Head of caudate nucleus (tissue), 42 donors: ENCODE results near the gene USF3.

Source experiments
- DNase-seq, 42 donors: peaks; one replicate each; pipeline versions ENCODE4 v3.0.0 to v3.0.0-alpha.2; 2020 to 2021; ENCODE audit warnings: mixed read lengths in 7 of 42
- intact Hi-C: fragments of 100-400 bp; cut with DNase I; formaldehyde crosslinking; loops from one replicate; pipeline ENCODE4 v1.15.0; 2022

Gene USF3

DNA sequence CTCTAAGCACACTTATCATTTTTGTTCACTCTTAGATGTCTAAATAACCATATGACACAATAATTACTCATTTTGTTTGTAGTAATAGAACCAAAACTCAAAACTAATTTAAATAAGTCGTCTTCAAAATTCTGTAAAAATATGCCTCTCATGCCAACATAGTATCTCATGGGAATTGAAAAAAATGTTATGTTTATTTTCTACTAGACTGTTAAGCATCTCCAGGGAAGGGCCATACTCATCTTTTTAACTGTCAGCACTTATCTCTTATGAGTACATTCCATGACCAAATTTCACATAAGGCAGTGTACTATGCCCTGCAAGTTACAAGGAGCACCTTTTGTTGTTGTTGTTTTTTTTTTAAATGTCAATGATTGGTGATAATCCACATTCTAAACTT is 18.3 kb upstream of the USF3 start:
- no peak for DNase-seq
- intact Hi-C loops, result no loop called here

DNA sequence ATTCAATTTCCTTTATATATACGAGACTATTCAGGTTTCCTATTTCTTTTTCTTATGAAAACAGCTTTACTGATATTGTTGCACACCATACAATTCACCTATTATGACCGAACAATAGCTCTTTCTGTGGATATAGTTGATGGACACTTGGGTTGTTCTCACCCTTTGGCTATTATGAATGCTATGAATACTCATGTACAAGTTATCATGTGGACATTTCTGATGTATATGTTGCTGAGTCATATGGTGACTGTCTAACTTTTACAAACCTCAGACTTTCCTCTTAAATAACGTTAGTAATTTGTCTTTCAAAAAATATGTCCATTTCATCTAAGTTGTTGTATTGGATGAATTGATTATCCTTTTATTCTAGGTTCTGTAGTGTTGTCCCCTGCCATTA is 15.7 kb upstream of the USF3 start:
- intact Hi-C loops, result no loop called here
- DNase-seq, result no peak

- no peak for DNase-seq
- intact Hi-C loops, result no loop called here
Measured at GRCh38 chr3:113707835-113708234, 11.4 kb upstream of the USF3 start.

DNA sequence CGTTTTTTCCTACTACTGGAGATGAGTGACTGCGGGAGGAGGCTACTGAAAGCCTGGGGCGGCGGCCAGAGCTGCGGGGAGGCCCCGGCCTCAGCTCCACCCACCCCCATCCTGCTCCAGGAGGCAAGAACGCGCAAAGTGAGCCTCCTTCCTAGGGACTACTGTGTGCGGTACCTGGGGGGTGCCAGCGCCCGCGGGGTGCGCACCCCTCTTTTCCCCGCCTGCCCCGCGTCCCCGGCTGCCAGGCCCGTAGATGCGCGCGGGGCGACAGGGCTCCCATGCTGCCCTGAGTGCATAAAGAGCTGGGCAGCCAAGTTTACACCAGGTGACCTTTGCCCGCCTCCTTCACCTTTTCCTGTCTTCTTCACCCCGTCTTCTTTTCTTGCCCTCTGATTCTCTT is 2.5 kb upstream of the USF3 start:
- intact Hi-C loops, result no loop called here
- peak in 6 of 42 donors; percentile 3 to 24 (median 13) for DNase-seq

- intact Hi-C loops, result no loop called here
- DNase-seq, result no peak
Measured at GRCh38 chr3:113698213-113698742, 1.8 kb upstream of the USF3 start.

GRCh38 chr3:113697500-113698090 is 1.2 kb upstream of the USF3 start:
- DNase-seq, result peak in 1 of 42 donors; percentile 6
- intact Hi-C loops, result loop anchor here (2.0 kb wide), 1 partner anchor 49 kb away; the partner anchor contains the start of genes ATP6V1A and NAA50

DNA sequence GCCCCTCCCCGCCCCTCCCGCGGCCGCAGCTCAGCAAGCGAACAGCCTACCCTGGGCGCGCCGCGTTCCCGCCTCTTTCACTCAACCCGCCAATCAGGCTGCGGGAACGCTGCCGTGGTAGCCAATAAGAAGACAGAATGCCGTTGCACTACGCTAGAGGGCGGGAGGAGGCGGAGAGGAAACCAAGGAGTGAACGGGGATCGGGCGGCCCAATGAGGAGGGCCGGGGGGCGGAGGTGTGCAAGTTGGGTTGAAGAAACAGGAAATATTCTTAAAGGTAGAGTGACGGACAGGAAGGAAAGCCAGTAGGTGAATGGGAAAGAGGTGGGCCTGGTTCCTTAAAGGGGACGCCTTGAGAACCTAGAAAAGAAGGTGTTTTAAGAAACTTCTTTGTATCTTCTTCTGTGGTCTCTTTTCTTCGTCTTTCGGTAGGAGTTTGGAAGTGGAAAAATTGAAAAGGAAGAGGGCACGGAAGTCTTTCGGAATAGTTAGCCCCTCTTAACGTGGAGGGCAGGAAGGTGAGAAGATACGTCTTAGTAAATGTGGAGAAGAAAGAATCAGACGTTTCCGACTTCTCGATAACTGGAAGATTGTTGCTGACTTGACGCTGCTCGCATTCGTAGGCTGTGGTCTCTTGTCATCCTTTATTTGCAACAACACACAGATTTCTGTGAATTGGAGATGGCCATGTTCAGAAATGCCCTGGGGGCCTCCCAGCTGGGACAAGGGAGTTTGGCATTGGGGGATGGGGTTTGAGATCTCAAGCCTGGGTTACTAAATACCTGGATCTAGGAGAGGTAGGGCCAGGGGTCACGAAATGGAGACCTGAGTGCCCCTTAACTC is 437 bp upstream of the USF3 start:
- intact Hi-C loops, result loop anchor here (2.0 kb wide), 1 partner anchor 50 kb away; the partner anchor contains the start of genes ATP6V1A and NAA50
- DNase-seq, result peak; percentile 99 to 100 (median 100)

DNA sequence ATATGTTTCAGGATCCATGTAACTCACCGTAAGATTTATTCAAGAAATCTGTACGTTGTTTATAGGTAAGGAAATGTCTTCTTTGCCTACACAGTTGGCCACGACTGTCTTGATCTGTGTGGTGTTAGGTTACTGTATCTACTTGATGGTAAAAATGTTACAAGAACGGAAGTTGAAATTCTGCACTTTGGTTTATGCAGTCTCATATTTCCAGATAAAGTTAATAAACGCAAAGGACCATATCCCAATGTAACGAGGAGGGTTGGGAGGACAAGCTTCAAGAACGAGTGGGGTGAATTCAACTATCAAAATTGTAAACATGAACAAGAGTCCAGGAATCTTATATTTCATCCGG is 1.0 kb downstream of the USF3 start:
- intact Hi-C loops, result no loop called here
- no peak for DNase-seq

GRCh38 chr3:113690482-113690881 is 6.0 kb downstream of the USF3 start:
- intact Hi-C loops, result no loop called here
- no peak for DNase-seq

DNA sequence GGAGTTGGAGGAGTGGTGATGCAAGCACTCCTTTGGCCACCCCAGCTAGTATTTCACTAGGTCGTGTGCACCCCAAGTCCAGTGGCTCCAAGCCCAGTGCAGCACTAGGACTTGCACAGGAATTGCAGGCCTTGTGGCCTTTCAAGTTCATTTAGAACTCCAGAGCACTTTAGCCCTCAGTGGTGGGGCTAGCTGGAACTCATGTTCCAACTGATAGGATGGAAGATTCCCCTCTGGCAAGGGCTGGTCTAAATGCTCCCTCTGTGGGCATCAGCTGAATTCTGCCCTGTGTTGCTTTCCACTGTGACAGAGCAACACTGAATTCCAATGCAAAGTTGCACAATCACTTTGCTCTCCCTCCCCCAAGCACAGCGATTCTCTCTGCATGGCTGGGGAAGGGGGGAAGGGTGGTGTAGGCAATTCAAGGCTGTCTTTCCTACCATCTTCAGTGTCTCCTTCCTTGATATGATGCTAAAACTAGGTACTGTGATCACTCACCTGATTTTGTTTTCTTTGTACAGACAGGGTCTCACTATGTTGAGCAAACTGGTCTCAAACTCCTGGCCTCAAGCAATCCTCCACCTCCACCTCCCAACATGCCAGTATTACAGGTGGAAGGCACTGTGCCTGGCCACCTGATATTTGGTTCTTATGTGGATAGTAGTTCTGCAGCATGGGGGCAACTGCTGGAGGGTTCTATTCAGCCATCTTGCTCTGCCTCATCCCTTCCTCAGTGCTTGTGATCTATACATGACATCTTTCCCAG is 10.3 kb downstream of the USF3 start:
- DNase-seq, result no peak
- intact Hi-C loops, result no loop called here

GRCh38 chr3:113685124-113685523 is 11.3 kb downstream of the USF3 start:
- no peak for DNase-seq
- intact Hi-C loops, result no loop called here

- intact Hi-C loops, result no loop called here
- DNase-seq, result no peak
Measured at GRCh38 chr3:113684271-113684819, 12.1 kb downstream of the USF3 start.

DNA sequence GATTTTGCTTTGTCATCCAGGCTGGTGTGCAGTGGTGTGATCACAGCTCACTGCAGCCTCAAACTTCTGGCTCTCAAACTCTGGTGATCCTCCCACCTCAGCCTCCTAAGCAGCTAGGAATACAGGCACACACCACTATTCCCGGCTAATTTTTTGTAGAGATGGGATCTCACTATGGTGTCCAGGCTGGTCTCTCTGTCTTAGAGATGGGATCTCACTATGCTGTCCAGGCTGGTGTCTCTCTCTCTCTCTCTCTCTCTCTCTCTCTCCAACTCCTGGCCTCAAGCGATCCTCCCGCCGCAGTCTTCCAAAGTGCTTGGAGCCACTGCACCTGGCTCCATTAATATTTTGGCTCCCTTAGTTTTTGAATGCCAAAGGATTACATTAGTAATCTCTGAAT is 17.7 kb downstream of the USF3 start:
- intact Hi-C loops, result no loop called here
- no peak for DNase-seq

- DNase-seq, result no peak
- intact Hi-C loops, result no loop called here
Measured at GRCh38 chr3:113677737-113678136, 18.7 kb downstream of the USF3 start.

GRCh38 chr3:113676261-113676660 is 20.2 kb downstream of the USF3 start:
- DNase-seq, result no peak
- intact Hi-C loops, result no loop called here

GRCh38 chr3:113673593-113673992 is 22.8 kb downstream of the USF3 start:
- DNase-seq, result no peak
- intact Hi-C loops, result no loop called here

GRCh38 chr3:113668015-113668414 is 28.4 kb downstream of the USF3 start:
- DNase-seq, result no peak
- intact Hi-C loops, result no loop called here

GRCh38 chr3:113664523-113665094 is 31.8 kb downstream of the USF3 start:
- no peak for DNase-seq
- intact Hi-C loops, result no loop called here

DNA sequence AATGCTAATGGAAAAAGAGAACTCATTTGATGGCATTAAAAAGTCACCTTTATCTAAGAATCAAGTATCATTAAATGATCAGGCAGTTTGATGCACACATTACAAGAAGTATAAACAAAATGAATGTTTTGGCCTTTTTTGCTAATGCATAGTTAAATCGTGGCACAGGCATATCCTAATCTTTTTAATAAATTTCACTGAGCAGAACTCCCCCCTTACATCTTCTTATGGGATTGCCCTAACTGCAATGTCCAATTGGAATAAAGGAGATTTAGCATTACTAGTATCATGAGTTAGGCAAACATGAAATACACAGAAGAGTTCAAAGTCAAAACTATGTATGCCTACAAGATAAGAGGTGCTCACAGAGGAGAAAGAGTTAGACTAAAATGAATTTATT is 32.7 kb downstream of the USF3 start:
- intact Hi-C loops, result no loop called here
- DNase-seq, result no peak
